GM20431 (cell line): ENCODE measurements around the gene SCARB1.

Experiments used
- in situ Hi-C: fragments of 300-500 bp; cut with MseI, MboI; formaldehyde crosslinking; loops from one replicate; pipeline ENCODE4 v1.15.0; 2020; ENCODE audit warnings: low sequenced_read_pairs; ENCODE audit not compliant: unreplicated experiment

Gene SCARB1

DNA sequence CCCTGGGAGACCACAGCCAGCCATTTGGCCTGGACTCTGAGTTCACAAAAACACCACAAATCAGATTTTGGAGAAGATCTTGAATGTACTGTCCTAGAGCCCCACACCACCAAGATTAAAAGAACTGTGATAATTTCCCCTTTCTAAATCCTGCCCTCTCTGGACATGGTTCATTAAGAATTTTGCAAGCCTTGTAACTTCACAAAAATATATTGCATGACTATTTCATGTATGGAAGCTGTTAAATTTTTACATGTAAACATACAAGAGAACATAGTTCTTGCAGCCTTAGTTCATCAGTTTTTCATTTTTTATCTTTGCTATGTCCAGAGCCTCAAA is 97.0 kb downstream of the SCARB1 start:
- in situ Hi-C loops = loop anchor here (10.0 to 25.0 kb wide), 2 partner anchors 429 to 722 kb away; no protein-coding TSS in a partner anchor

- in situ Hi-C loops = loop anchor here (10.0 to 25.0 kb wide), 2 partner anchors 429 to 721 kb away; no protein-coding TSS in a partner anchor
These were observed 97.8 kb downstream of the SCARB1 start for GRCh38 chr12:124765581-124766489.

DNA sequence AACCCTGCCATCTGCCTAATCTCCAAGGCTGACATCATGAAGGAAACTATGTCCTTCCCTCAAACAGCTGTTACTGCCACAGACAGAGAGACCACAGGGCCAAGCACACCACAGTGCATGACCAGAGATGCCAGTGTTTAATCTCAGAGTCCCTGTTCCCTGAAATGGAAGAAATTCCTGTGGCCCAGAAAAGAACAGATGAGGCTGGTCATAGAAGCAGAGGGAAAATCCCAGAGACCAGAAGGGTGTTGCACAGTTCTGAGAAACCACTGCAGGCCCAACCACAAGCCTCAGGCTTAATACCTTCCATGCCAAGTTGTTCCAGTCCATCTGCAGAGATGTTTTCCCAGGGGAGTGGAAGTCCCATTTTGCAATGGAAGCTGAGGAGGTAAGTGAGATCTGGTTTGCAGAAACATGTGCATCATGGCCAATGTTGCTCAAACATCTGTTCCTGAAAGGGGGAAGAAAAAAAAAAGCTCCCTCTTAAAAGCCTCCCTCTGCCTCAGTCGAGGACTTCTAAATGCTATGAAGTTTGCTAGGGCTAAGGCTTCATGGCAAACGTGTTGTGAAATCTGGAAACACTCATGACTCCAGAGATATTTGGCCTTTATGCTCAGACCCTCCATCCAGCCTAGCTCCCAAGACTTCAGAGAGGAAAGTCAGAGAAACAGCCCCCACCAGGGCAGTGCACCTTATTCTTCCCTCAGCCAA is 98.6 kb downstream of the SCARB1 start:
- in situ Hi-C loops = loop anchor here (10.0 to 25.0 kb wide), 2 partner anchors 428 to 720 kb away; no protein-coding TSS in a partner anchor

- in situ Hi-C loops = loop anchor here (10.0 to 25.0 kb wide), 2 partner anchors 427 to 720 kb away; no protein-coding TSS in a partner anchor
These were observed 99.2 kb downstream of the SCARB1 start for GRCh38 chr12:124764451-124764850.

DNA sequence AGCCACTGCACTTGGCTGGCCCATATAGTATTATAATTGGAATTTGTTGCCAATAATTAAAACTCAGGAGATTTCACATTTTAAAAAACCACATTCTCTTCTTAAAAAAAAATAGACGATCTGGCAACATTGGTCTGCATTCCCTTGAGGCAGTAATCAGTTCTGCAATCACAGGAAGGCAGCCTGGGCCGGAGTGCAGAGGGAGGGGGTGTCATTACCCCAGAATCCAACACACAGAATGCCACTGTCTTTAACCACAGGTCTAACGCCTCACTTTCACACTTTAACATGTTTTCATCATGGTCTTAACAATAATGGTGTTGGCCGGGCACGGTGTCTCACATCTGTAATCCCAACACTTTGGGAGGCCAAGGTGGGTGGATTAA is 100.1 kb downstream of the SCARB1 start:
- in situ Hi-C loops = loop anchor here (10.0 to 25.0 kb wide), 2 partner anchors 426 to 719 kb away; no protein-coding TSS in a partner anchor

- in situ Hi-C loops = loop anchor here (10.0 to 25.0 kb wide), 2 partner anchors 426 to 718 kb away; no protein-coding TSS in a partner anchor
These were observed 100.7 kb downstream of the SCARB1 start for GRCh38 chr12:124762791-124763593.

DNA sequence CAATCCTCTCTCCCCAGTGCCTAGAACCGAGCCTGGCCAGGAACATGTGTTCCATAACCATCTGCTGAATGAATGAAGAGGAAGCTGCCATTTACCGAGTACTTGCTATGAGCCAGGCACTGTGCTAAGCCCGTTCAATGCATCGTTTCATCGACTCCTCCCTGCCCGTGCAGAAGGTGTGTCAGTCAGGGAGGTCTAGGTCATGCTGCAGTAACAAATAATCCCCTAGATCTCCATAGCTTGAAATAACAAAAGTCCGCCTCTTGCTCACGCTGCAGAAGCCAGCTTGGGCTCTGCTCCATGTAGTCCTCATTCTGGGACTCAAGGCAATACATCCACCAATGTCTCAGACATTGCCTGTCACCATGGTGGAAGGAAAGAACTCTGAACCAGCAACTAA is 101.3 kb downstream of the SCARB1 start:
- in situ Hi-C loops = loop anchor here (10.0 to 25.0 kb wide), 2 partner anchors 425 to 718 kb away; no protein-coding TSS in a partner anchor

GRCh38 chr12:124761871-124762270 is 101.8 kb downstream of the SCARB1 start:
- in situ Hi-C loops = loop anchor here (10.0 to 25.0 kb wide), 2 partner anchors 425 to 717 kb away; no protein-coding TSS in a partner anchor

DNA sequence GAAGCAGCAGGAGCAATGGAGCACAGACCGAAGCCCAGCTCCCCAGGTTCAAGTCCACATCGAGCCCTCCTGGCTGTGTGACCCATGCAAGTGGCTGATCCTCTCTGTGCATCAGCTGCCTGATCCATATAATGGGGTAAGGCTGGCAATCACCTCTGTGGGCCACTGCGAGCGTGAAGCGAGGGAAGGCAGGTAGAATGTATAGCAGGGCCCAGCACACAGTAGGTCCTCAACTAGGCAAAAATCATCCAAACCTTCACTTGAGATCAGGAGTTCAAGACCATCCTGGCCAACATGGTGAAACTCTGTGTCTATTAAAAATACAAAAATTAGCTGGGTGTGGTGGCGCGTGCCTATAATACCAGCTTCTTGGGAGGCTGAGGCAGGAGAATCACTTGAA is 102.6 kb downstream of the SCARB1 start:
- in situ Hi-C loops = loop anchor here (10.0 to 25.0 kb wide), 2 partner anchors 424 to 716 kb away; no protein-coding TSS in a partner anchor

- in situ Hi-C loops = loop anchor here (10.0 to 25.0 kb wide), 2 partner anchors 423 to 716 kb away; no protein-coding TSS in a partner anchor
These were observed 103.1 kb downstream of the SCARB1 start for GRCh38 chr12:124760560-124760959.

DNA sequence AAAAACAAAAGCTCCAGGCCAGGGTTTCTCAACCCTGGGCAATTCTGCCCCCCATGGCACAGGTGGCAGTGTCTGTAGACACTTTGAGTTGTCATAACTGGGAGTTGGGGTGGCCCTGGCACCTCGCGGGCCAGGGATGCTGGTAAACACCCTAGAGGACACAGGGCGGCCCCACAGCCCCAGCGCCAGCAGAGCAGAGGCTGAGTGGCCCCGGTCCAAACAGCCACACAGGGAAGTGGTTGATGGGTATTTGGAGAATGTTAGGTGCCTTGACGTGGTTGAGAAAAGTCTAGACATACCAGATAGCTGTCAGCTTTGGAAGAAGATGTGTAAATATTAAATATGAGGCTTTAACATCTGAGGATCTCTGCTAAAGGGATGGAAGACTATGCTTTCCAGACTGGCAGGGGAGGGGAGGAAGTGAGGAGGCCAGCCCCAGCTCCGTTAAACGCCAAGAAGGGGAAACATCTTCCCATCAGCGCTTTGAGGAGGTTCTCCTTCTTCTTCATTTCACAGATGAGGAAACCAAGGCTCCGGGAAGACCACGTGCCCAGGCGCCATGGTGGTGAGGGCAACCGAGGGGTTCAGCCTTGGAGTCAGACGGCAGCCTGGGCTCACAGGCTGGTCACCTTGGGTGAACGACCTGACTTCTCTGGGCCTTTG is 103.7 kb downstream of the SCARB1 start:
- in situ Hi-C loops = loop anchor here (10.0 to 25.0 kb wide), 2 partner anchors 423 to 715 kb away; no protein-coding TSS in a partner anchor

GRCh38 chr12:124758266-124759220 is 105.1 kb downstream of the SCARB1 start:
- in situ Hi-C loops = loop anchor here (25.0 kb wide), 1 partner anchor 421 kb away; no protein-coding TSS in a partner anchor

- in situ Hi-C loops = loop anchor here (25.0 kb wide), 1 partner anchor 420 kb away; no protein-coding TSS in a partner anchor
These were observed 106.3 kb downstream of the SCARB1 start for GRCh38 chr12:124757329-124757728.

DNA sequence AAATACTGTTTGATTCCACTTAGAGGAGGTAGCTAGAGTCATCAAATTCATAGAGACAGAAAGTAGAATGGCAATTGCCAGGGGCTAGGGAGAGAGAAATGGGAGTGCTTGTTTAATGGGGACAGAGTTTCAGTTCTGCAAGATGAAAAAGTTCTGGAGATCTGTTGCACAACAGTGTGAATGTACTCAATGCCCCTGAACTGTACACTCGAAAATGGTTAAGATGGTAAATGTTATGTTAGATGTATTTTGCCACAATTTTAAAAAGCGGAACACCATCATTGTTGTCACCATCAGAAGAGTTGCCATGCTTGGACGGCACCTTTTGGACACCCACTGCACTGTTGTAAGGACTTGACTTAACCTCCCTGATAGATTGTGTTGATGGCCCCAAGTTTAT is 106.9 kb downstream of the SCARB1 start:
- in situ Hi-C loops = loop anchor here (25.0 kb wide), 1 partner anchor 419 kb away; no protein-coding TSS in a partner anchor

- in situ Hi-C loops = loop anchor here (25.0 kb wide), 1 partner anchor 419 kb away; no protein-coding TSS in a partner anchor
These were observed 107.5 kb downstream of the SCARB1 start for GRCh38 chr12:124756166-124756565.

- in situ Hi-C loops = loop anchor here (25.0 kb wide), 1 partner anchor 418 kb away; no protein-coding TSS in a partner anchor
These were observed 107.9 kb downstream of the SCARB1 start for GRCh38 chr12:124755801-124756148.

DNA sequence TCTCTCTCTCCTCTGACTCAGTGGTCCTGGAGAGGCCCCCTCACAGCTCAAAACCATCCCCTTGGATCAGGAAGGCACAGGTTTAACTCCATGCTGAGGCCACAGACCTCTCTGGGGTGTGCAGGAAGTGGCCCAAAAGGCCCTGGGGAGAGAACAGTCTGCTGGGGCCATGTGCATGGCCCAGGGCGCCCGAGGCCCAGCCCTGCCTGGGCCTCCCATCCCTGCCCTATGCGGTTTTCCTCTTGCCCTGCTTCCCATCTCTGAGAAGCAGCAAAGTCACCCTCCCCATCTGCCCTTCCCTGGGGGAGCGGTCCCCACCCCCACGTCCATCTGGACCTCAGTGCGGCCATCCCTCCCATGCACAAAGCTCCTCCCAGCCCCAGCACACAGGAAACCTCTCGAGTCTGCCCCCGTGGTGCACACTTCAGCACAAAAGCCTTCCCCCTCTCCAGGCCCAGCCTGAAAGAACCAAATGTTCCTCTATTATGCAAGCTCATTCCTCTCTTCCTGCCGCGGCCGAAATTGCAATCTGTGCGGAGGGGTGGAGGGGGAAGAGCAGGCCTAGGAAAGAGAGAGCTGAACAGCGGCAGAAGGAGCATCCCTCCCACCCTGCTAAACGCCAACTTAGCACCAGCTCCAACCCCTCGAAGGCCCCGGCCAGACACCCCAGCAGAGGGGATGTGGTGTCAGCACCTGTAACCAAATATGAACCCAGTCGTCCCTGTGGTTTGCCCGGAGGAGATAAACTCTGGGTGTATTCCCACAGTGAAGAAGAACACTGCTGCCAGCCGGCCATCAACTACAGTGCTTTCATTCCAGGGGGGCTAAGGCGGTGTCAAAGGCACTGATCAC is 108.5 kb downstream of the SCARB1 start:
- in situ Hi-C loops = loop anchor here (25.0 kb wide), 1 partner anchor 418 kb away; no protein-coding TSS in a partner anchor
